Nephron progenitor cell (in vitro differentiated cells): ENCODE results near the gene NUP133.

ENCODE experiments used
- DNase-seq: peaks from one replicate; pipeline ENCODE4 v3.0.0; 2021
- H3K27ac Mint-ChIP-seq: 2 replicates; pipeline ENCODE4 v1.8.0; 2021; ENCODE audit warnings: mild to moderate bottlenecking, moderate library complexity, mixed read lengths
- H3K27me3 Mint-ChIP-seq: 2 replicates; pipeline ENCODE4 v1.8.0; 2021; ENCODE audit warnings: mild to moderate bottlenecking, low read depth, mixed read lengths; ENCODE audit not compliant: poor library complexity
- H3K36me3 Mint-ChIP-seq: 2 replicates; pipeline ENCODE4 v1.8.0; 2021; ENCODE audit warnings: low read depth, mixed read lengths
- H3K4me1 Mint-ChIP-seq: 2 replicates; pipeline ENCODE4 v1.8.0; 2021; ENCODE audit warnings: mixed read lengths
- H3K4me3 Mint-ChIP-seq: 2 replicates; pipeline ENCODE4 v1.8.0; 2021; ENCODE audit warnings: mild to moderate bottlenecking, moderate library complexity, mixed read lengths
- H3K9me3 Mint-ChIP-seq: 2 replicates; pipeline ENCODE4 v1.8.0; 2021; ENCODE audit warnings: mild to moderate bottlenecking, moderate library complexity, mixed read lengths
- CTCF ChIP-seq: fragments of 200-600 bp; sonication (generic); IDR thresholded peaks from 2 replicates; pipeline ENCODE4 v1.5.0; 2021; ENCODE audit warnings: antibody characterized with exemption

The NUP133 gene

GRCh38 chr1:229440851-229441537 is 67.1 kb downstream of the NUP133 start:
- Mint-ChIP-seq H3K27me3 (peaks cover 23% of the 10 kb centered on the region), H3K4me1 (peaks cover 8% of the 10 kb centered on the region), H3K36me3 (peaks cover 51% of the 10 kb centered on the region), H3K9me3 (no peaks in the 10 kb centered on the region), H3K4me3 (no peak overlapping the region), H3K27ac (peak overlapping the region; percentile 30)
- TF ChIP-seq CTCF = no peak
- no peak for DNase-seq

DNA sequence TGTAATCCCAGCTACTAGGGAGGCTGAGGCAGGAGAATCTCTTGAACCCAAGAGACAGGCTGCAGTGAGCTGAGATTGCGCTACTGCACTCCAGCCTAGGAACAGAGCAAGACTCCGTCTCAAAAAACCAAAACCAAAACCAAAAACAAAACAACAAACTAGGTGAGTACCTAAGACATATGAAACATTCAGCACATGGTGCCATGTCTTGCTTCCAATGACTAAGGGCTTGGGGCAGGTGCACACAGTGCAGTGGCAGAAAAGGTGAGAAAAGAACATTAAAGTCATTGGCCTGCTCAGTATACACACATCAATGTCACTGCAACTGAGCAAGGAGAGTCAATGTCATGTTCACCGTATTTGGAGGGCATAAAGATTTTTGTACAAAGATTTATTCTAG is 70.1 kb downstream of the NUP133 start:
- peaks cover 52% of the 10 kb centered on the region for H3K27me3 Mint-ChIP-seq
- H3K27ac Mint-ChIP-seq = no peak overlapping the region
- no peaks in the 10 kb centered on the region for H3K9me3 Mint-ChIP-seq
- peaks cover 15% of the 10 kb centered on the region for H3K4me1 Mint-ChIP-seq
- no peak overlapping the region for H3K4me3 Mint-ChIP-seq
- DNase-seq = no peak
- no peak for TF ChIP-seq CTCF
- peaks cover 35% of the 10 kb centered on the region for H3K36me3 Mint-ChIP-seq

DNA sequence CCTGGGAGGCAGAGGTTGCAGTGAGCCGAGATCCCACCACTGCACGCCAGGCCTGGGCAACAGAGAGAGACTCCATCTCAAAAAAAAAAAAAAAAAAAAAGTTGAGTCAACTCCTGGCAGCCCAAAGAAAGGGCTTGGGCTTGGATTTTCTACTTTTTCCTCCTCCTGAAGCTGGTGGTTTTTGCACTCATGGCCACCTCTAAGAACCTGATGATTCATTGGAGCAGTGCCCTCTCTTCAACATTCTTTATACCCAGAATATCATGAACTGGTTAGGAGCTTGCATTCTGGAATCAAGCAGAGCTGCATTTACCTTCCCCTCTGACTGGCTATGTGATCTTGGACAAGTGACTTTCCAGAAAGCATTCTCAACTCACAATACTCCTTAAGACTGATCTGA is 70.7 kb downstream of the NUP133 start:
- H3K4me3 Mint-ChIP-seq = no peak overlapping the region
- TF ChIP-seq CTCF = no peak
- no peaks in the 10 kb centered on the region for H3K9me3 Mint-ChIP-seq
- H3K27ac Mint-ChIP-seq = no peak overlapping the region
- H3K4me1 Mint-ChIP-seq = peaks cover 15% of the 10 kb centered on the region
- H3K27me3 Mint-ChIP-seq = peaks cover 58% of the 10 kb centered on the region
- no peak for DNase-seq
- peaks cover 35% of the 10 kb centered on the region for H3K36me3 Mint-ChIP-seq

- peaks cover 70% of the 10 kb centered on the region for H3K27me3 Mint-ChIP-seq
- no peak overlapping the region for H3K4me3 Mint-ChIP-seq
- no peak for TF ChIP-seq CTCF
- DNase-seq = peak; percentile 22
- H3K27ac Mint-ChIP-seq = no peak overlapping the region
- H3K36me3 Mint-ChIP-seq = peaks cover 24% of the 10 kb centered on the region
- peaks cover 2% of the 10 kb centered on the region for H3K9me3 Mint-ChIP-seq
- peaks cover 20% of the 10 kb centered on the region for H3K4me1 Mint-ChIP-seq
These were observed 71.9 kb downstream of the NUP133 start for GRCh38 chr1:229436201-229436600.

GRCh38 chr1:229434641-229435051 is 73.5 kb downstream of the NUP133 start:
- peaks cover 24% of the 10 kb centered on the region for H3K4me1 Mint-ChIP-seq
- peak overlapping the region; percentile 63 for H3K4me3 Mint-ChIP-seq
- DNase-seq = peak; percentile 65
- no peak for TF ChIP-seq CTCF
- peaks cover 85% of the 10 kb centered on the region for H3K27me3 Mint-ChIP-seq
- H3K27ac Mint-ChIP-seq = no peak overlapping the region
- peaks cover 13% of the 10 kb centered on the region for H3K36me3 Mint-ChIP-seq
- peaks cover 6% of the 10 kb centered on the region for H3K9me3 Mint-ChIP-seq

DNA sequence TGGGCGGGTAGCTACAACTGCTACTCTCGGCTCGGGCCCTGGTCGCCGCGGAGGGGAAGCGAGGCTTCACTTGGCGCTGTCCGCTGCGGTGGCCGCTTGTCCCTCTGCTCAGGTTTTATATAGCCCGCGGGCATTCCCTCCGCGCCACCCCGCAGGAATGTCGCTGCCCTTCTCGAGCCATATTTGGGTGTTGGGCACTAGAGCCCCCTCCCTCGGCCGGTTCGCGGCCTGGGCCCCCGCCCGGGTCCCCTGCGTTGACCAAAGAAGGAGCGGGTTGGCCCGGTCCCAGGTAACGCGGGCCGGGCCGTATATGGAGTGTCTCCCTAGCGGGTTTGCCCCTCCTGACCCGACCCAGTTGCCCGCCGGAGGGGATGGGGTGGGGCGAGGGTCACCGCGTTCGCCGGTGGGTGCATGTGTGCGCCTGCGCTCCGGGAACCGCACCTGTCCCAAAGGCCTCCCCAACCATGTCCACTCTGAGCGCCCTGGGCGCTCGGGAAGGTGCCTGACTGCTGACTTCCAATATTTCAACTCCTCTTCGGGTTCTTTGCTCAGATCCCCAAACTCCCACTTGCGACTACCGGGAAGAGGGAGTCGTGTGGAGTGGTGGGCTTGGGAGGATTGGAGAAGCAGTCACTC is 74.0 kb downstream of the NUP133 start, which contains the start of gene ACTA1:
ACTA1 (minus strand) TSS at position 90 of the 636 bp plus-strand sequence. CDS start 979 bp downstream, outside the sequence.
- H3K36me3 Mint-ChIP-seq = peaks cover 11% of the 10 kb centered on the region
- H3K4me3 Mint-ChIP-seq = peak within 1 kb of the TSS; percentile 63
- TF ChIP-seq CTCF = no peak
- DNase-seq = peak; percentile 33
- H3K27me3 Mint-ChIP-seq = peaks cover 89% of the 10 kb centered on the region
- peaks cover 6% of the 10 kb centered on the region for H3K9me3 Mint-ChIP-seq
- no peak within 1 kb of the TSS for H3K27ac Mint-ChIP-seq
- H3K4me1 Mint-ChIP-seq = peaks cover 24% of the 10 kb centered on the region
